ENCODE measurements around the gene SLC9A6.

SLC9A6 gene

DNA sequence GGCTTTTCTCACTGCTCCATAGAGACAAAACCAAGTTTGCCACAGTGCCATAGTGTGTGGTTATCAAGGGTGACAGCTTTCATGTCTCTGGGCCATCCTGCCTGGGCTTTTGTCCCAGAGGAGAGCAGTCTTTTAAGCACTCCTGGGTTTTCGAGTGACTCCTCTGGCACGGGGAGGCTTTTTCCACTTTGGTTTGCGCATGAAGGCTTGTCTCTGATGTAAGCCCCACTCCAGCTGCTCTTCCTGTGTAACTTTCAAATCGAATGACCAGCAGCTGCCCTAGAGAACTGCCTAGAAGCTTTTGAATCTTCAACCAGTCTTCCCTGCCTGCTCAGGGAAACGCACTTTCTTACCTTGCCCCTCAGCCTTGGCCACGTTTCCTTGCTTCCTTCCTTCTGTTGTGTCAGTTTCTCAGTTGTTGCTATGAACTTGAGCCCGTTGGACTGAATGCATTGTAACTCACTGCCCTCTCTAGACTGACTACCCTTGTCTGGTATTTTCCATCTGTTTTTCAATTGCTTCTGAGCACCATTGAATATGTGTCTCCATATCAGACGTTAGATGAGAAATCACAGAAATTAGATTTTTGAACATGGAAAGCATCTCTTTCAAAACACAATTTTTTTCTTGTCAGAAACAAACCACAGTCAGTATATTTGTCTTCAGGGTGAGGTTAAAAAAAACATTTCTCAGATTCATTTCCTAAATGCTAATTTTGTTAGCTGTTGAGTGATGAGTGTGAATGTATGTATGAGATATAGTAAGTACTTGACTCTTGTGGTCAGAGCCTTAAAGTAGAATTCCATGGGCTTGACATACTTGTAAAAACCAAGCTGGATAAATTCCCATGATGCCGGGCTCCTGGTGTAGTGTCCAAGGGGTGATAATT is 45.3 kb downstream of the SLC9A6 start:
- CTCF ChIA-PET: interaction anchor here (0.7 to 5.6 kb wide), 12 partner anchors 15 to 665 kb away, joined by 3 to 96 read pairs (median 4); no protein-coding TSS in a partner anchor
- POLR2A ChIA-PET: interaction anchor here (0.6 to 1.0 kb wide), 2 partner anchors 10 to 166 kb away, joined by 3 read pairs; no protein-coding TSS in a partner anchor
- TF ChIP-seq, protein P1, sequence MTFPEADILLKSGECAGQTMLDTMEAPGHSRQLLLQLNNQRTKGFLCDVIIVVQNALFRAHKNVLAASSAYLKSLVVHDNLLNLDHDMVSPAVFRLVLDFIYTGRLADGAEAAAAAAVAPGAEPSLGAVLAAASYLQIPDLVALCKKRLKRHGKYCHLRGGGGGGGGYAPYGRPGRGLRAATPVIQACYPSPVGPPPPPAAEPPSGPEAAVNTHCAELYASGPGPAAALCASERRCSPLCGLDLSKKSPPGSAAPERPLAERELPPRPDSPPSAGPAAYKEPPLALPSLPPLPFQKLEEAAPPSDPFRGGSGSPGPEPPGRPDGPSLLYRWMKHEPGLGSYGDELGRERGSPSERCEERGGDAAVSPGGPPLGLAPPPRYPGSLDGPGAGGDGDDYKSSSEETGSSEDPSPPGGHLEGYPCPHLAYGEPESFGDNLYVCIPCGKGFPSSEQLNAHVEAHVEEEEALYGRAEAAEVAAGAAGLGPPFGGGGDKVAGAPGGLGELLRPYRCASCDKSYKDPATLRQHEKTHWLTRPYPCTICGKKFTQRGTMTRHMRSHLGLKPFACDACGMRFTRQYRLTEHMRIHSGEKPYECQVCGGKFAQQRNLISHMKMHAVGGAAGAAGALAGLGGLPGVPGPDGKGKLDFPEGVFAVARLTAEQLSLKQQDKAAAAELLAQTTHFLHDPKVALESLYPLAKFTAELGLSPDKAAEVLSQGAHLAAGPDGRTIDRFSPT (tag by site-specific recombination; IDR thresholded peaks at IDR 0.05): 0 out of 2 replicates have a peak, but pooled peaks have one; percentile 19
- TF ChIP-seq ZNF791 (tag by site-specific recombination; IDR thresholded peaks at IDR 0.05) (no peak), OSR2 (tag by site-specific recombination; IDR thresholded peaks at IDR 0.05) (peak; percentile 65; the same call in 1 of the 2 replicates), SALL2 (tag by site-specific recombination; IDR thresholded peaks at IDR 0.05; ENCODE audit: borderline replicate concordance) (no peak), KLF8 (tag by site-specific recombination; IDR thresholded peaks at IDR 0.05) (0 out of 2 replicates have a peak, but pooled peaks have one; percentile 32), KLF1 (tag by site-specific recombination; IDR thresholded peaks at IDR 0.05) (peak; percentile 37; the same call in 1 of the 2 replicates), TRIM28 (IDR thresholded peaks at IDR 0.05; ENCODE audit: borderline replicate concordance, low read length) (no peak), ZNF16 (tag by site-specific recombination; IDR thresholded peaks at IDR 0.05; ENCODE audit: low read depth) (no peak), KLF10 (tag by site-specific recombination; IDR thresholded peaks at IDR 0.05) (peak; percentile 37; the same call in 1 of the 2 replicates), ZXDB (tag by site-specific recombination; IDR thresholded peaks at IDR 0.05) (peak; percentile 52; the same call in 1 of the 2 replicates), ZNF48 (tag by site-specific recombination; IDR thresholded peaks at IDR 0.05) (no peak), ZBTB17 (tag by site-specific recombination; IDR thresholded peaks at IDR 0.05) (no peak), GLI2 (tag by site-specific recombination; IDR thresholded peaks at IDR 0.05; ENCODE audit: borderline replicate concordance, low read depth) (0 out of 2 replicates have a peak, but pooled peaks have one; percentile 47), ZEB2 (tag by site-specific recombination; IDR thresholded peaks at IDR 0.05) (peak; percentile 71), SCRT1 (tag by site-specific recombination; IDR thresholded peaks at IDR 0.05; ENCODE audit: borderline replicate concordance) (no peak), ZFHX2 (tag by site-specific recombination; conservative IDR thresholded peaks at IDR 0.05) (no peak), ZNF629 (tag by site-specific recombination; IDR thresholded peaks at IDR 0.05) (peak; percentile 63), ZSCAN16 (tag by site-specific recombination; IDR thresholded peaks at IDR 0.05) (peak; percentile 40; the same call in 1 of the 2 replicates), KLF9 (tag by site-specific recombination; IDR thresholded peaks at IDR 0.05; ENCODE audit: low read depth) (no peak), ZNF394 (tag by site-specific recombination; IDR thresholded peaks at IDR 0.05; ENCODE audit: borderline replicate concordance) (no peak)
- TF ChIP-seq, protein P2, sequence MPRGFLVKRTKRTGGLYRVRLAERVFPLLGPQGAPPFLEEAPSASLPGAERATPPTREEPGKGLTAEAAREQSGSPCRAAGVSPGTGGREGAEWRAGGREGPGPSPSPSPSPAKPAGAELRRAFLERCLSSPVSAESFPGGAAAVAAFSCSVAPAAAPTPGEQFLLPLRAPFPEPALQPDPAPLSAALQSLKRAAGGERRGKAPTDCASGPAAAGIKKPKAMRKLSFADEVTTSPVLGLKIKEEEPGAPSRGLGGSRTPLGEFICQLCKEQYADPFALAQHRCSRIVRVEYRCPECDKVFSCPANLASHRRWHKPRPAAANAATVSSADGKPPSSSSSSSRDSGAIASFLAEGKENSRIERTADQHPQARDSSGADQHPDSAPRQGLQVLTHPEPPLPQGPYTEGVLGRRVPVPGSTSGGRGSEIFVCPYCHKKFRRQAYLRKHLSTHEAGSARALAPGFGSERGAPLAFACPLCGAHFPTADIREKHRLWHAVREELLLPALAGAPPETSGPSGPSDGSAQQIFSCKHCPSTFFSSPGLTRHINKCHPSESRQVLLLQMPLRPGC (tag by site-specific recombination; IDR thresholded peaks at IDR 0.05): 0 out of 2 replicates have a peak, but pooled peaks have one; percentile 39
- TF ChIP-seq, protein P3, sequence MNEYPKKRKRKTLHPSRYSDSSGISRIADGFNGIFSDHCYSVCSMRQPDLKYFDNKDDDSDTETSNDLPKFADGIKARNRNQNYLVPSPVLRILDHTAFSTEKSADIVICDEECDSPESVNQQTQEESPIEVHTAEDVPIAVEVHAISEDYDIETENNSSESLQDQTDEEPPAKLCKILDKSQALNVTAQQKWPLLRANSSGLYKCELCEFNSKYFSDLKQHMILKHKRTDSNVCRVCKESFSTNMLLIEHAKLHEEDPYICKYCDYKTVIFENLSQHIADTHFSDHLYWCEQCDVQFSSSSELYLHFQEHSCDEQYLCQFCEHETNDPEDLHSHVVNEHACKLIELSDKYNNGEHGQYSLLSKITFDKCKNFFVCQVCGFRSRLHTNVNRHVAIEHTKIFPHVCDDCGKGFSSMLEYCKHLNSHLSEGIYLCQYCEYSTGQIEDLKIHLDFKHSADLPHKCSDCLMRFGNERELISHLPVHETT (tag by site-specific recombination; IDR thresholded peaks at IDR 0.05): 0 out of 2 replicates have a peak, but pooled peaks have one; percentile 29
- TF ChIP-seq, protein P4, sequence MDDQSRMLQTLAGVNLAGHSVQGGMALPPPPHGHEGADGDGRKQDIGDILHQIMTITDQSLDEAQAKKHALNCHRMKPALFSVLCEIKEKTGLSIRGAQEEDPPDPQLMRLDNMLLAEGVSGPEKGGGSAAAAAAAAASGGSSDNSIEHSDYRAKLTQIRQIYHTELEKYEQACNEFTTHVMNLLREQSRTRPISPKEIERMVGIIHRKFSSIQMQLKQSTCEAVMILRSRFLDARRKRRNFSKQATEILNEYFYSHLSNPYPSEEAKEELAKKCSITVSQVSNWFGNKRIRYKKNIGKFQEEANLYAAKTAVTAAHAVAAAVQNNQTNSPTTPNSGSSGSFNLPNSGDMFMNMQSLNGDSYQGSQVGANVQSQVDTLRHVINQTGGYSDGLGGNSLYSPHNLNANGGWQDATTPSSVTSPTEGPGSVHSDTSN (CRISPR knock-in tag; IDR thresholded peaks at IDR 0.05): no peak
- TF ChIP-seq, protein P5, sequence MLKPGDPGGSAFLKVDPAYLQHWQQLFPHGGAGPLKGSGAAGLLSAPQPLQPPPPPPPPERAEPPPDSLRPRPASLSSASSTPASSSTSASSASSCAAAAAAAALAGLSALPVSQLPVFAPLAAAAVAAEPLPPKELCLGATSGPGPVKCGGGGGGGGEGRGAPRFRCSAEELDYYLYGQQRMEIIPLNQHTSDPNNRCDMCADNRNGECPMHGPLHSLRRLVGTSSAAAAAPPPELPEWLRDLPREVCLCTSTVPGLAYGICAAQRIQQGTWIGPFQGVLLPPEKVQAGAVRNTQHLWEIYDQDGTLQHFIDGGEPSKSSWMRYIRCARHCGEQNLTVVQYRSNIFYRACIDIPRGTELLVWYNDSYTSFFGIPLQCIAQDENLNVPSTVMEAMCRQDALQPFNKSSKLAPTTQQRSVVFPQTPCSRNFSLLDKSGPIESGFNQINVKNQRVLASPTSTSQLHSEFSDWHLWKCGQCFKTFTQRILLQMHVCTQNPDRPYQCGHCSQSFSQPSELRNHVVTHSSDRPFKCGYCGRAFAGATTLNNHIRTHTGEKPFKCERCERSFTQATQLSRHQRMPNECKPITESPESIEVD (tag by site-specific recombination; IDR thresholded peaks at IDR 0.05): peak; percentile 76
- TF ChIP-seq, protein P6, sequence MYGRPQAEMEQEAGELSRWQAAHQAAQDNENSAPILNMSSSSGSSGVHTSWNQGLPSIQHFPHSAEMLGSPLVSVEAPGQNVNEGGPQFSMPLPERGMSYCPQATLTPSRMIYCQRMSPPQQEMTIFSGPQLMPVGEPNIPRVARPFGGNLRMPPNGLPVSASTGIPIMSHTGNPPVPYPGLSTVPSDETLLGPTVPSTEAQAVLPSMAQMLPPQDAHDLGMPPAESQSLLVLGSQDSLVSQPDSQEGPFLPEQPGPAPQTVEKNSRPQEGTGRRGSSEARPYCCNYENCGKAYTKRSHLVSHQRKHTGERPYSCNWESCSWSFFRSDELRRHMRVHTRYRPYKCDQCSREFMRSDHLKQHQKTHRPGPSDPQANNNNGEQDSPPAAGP (tag by site-specific recombination; IDR thresholded peaks at IDR 0.05): peak; percentile 85
- TF ChIP-seq, protein P7, sequence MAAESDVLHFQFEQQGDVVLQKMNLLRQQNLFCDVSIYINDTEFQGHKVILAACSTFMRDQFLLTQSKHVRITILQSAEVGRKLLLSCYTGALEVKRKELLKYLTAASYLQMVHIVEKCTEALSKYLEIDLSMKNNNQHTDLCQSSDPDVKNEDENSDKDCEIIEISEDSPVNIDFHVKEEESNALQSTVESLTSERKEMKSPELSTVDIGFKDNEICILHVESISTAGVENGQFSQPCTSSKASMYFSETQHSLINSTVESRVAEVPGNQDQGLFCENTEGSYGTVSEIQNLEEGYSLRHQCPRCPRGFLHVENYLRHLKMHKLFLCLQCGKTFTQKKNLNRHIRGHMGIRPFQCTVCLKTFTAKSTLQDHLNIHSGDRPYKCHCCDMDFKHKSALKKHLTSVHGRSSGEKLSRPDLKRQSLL (tag by site-specific recombination; IDR thresholded peaks at IDR 0.05): no peak

More for the DNA sequence above, 45.3 kb downstream of the SLC9A6 start:
- H3K27ac ChIP-seq (ENCODE audit: extremely low read depth, low read depth, low read length): peak overlapping the region; percentile 17; the same call in 1 of the 2 replicates
- H3K9me3 ChIP-seq (ENCODE audit: control insufficient read depth, insufficient read depth, low read depth, low read length): no peaks in the 10 kb centered on the region
- no peak overlapping the region for H3K4me3 ChIP-seq (ENCODE audit: low read depth, low read length)
- H3K36me3 ChIP-seq (ENCODE audit: control insufficient read depth in 2 of 2, insufficient read depth in 1 of 2, low read length in 2 of 2): no peaks in the 10 kb centered on the region
- H3K4me1 ChIP-seq (ENCODE audit: control insufficient read depth, insufficient read depth, low read length): peaks cover 12% of the 10 kb centered on the region
